Upper lobe of right lung (tissue), 1 donor: Measurements from ENCODE around the gene CCDC9. TPM values are rescaled to one million over a fixed set of nuclear protein-coding genes. Genes with fewer than 3 reads are reported as not detected.
"Not testable (repeated sequence)": the region's sequence is repeated elsewhere in the genome, so short reads cannot be mapped to it uniquely, and the experiment has no call there.

ENCODE experiments used
- ATAC-seq: fragments of 200-7000 bp; cut with Tn5 transposase; one replicate; pipeline ENCODE4 v1.9.1; 2020; ENCODE audit warnings: mild to moderate bottlenecking, moderate library complexity
- DNase-seq: peaks from one replicate; pipeline ENCODE4 v3.0.0-alpha.2; 2020
- H3K27ac ChIP-seq: fragments of 200-600 bp; one replicate; pipeline ENCODE4 v1.8.0; 2022
- H3K27me3 ChIP-seq: fragments of 200-600 bp; one replicate; pipeline ENCODE4 v1.8.0; 2022; ENCODE audit warnings: mild to moderate bottlenecking
- H3K36me3 ChIP-seq: fragments of 200-600 bp; one replicate; pipeline ENCODE4 v1.8.0; 2022
- H3K4me1 ChIP-seq: fragments of 200-600 bp; one replicate; pipeline ENCODE4 v1.8.0; 2022
- H3K4me3 ChIP-seq: fragments of 200-600 bp; one replicate; pipeline ENCODE4 v1.8.0; 2022; ENCODE audit warnings: mild to moderate bottlenecking
- H3K9me3 ChIP-seq: fragments of 200-600 bp; one replicate; pipeline ENCODE4 v1.8.0; 2022
- CTCF ChIP-seq: fragments of 200-600 bp; IDR thresholded peaks from one replicate; pipeline ENCODE4 v1.8.0; 2022; ENCODE audit warnings: antibody characterized with exemption
- intact Hi-C: fragments of 100-400 bp; cut with DNase I; formaldehyde crosslinking; loops from one replicate; pipeline ENCODE4 v1.11.0; 2022
- total RNA-seq: library from RNA; stranded (reverse); fragmentation: NEBNext Ultra II Directional; extraction: Animal tissue kit (Norgen Biotek cat#: 25700); gene quantifications from one replicate; pipeline ENCODE4 v1.2.1, GENCODE V29; 2021
- donor health status: DM: no; HTN: yes; CAD: no; lungs with severe emphysema.

CCDC9 gene
- total RNA-seq, 1 donor from 2014 or later, result 36.1 TPM

GRCh38 chr19:47257411-47258169 is 1.3 kb downstream of the CCDC9 start:
- H3K36me3 ChIP-seq, result peaks cover 41% of the 10 kb centered on the region
- intact Hi-C loops, result no loop called here

GRCh38 chr19:47258434-47258833 is 2.1 kb downstream of the CCDC9 start:
- no peaks in the 10 kb centered on the region for H3K9me3 ChIP-seq
- ATAC-seq (no peak), DNase-seq (no peak)
- H3K4me1 ChIP-seq, result peaks cover 19% of the 10 kb centered on the region
- H3K27me3 ChIP-seq, result no peaks in the 10 kb centered on the region
- TF ChIP-seq CTCF, result no peak
- peak overlapping the region; percentile 87 for H3K27ac ChIP-seq
- H3K36me3 ChIP-seq, result peaks cover 49% of the 10 kb centered on the region
- intact Hi-C loops, result no loop called here
- H3K4me3 ChIP-seq, result no peak overlapping the region

More at GRCh38 chr19:47257411-47258169, 1.3 kb downstream of the CCDC9 start:
- no peaks in the 10 kb centered on the region for H3K9me3 ChIP-seq
- peaks cover 19% of the 10 kb centered on the region for H3K4me1 ChIP-seq
- peak overlapping the region; percentile 51 for H3K4me3 ChIP-seq
- no peaks in the 10 kb centered on the region for H3K27me3 ChIP-seq
- no peak for DNase-seq
- no peak for TF ChIP-seq CTCF
- peak overlapping the region; percentile 87 for H3K27ac ChIP-seq
- ATAC-seq, result peak; percentile 11

GRCh38 chr19:47258895-47259555 is 2.7 kb downstream of the CCDC9 start:
- no peak for TF ChIP-seq CTCF
- intact Hi-C loops, result no loop called here
- no peak overlapping the region for H3K4me3 ChIP-seq
- H3K9me3 ChIP-seq, result no peaks in the 10 kb centered on the region
- H3K27ac ChIP-seq, result no peak overlapping the region
- H3K27me3 ChIP-seq, result no peaks in the 10 kb centered on the region
- H3K4me1 ChIP-seq, result peaks cover 19% of the 10 kb centered on the region
- peaks cover 55% of the 10 kb centered on the region for H3K36me3 ChIP-seq
- ATAC-seq (no peak), DNase-seq (no peak)

- Histone ChIP-seq H3K36me3 (peaks cover 69% of the 10 kb centered on the region), H3K27ac (no peak overlapping the region), H3K4me3 (no peak overlapping the region), H3K9me3 (no peaks in the 10 kb centered on the region), H3K4me1 (peaks cover 18% of the 10 kb centered on the region), H3K27me3 (no peaks in the 10 kb centered on the region)
- DNase-seq (peak; percentile 65), ATAC-seq (no peak)
- intact Hi-C loops, result no loop called here
- no peak for TF ChIP-seq CTCF
Observed at GRCh38 chr19:47260476-47260875, 4.2 kb downstream of the CCDC9 start.

- H3K27me3 ChIP-seq, ATAC-seq, H3K4me3 ChIP-seq, intact Hi-C loops, DNase-seq, H3K9me3 ChIP-seq, H3K27ac ChIP-seq: not testable (repeated sequence)
- peaks cover 13% of the 10 kb centered on the region for H3K4me1 ChIP-seq
- H3K36me3 ChIP-seq, result peaks cover 86% of the 10 kb centered on the region
Observed at GRCh38 chr19:47261946-47262793, 5.8 kb downstream of the CCDC9 start.

GRCh38 chr19:47264629-47265028 is 8.3 kb downstream of the CCDC9 start:
- no peaks in the 10 kb centered on the region for H3K27me3 ChIP-seq
- TF ChIP-seq CTCF, result no peak
- no peaks in the 10 kb centered on the region for H3K4me1 ChIP-seq
- no peak overlapping the region for H3K4me3 ChIP-seq
- no peak overlapping the region for H3K27ac ChIP-seq
- DNase-seq (no peak), ATAC-seq (peak; percentile 12)
- H3K36me3 ChIP-seq, result peaks cover 90% of the 10 kb centered on the region
- no peaks in the 10 kb centered on the region for H3K9me3 ChIP-seq
- intact Hi-C loops, result no loop called here
